CD4-positive, CD25-positive, alpha-beta regulatory T cell (primary cell): Measurements from ENCODE around the gene LRRTM2. TPM values are rescaled to one million over a fixed set of nuclear protein-coding genes. Genes with fewer than 3 reads are reported as not detected.

Experiments
- ATAC-seq, 2 donors: fragments of 150-1000 bp; cut with Tn5 transposase; one replicate each; pipeline ENCODE4 v1.10.0; 2021; ENCODE audit warnings: low read depth in 2 of 2, moderate number of reproducible peaks in 2 of 2, moderate library complexity in 1 of 2
- DNase-seq, 3 donors: peaks; one replicate each; pipeline versions ENCODE4 v3.0.0 to v3.0.0-alpha.2; 2012 to 2022; ENCODE audit warnings: mixed read lengths in 1 of 3
- H3K27ac ChIP-seq: one replicate; pipeline ENCODE4 v1.7.0; 2013; ENCODE audit warnings: mild to moderate bottlenecking, low read length; ENCODE audit not compliant: insufficient read depth, poor library complexity, severe bottlenecking
- H3K27me3 ChIP-seq: one replicate; pipeline ENCODE4 v1.7.0; 2013; ENCODE audit warnings: low read length; ENCODE audit not compliant: control insufficient read depth, insufficient read depth
- H3K36me3 ChIP-seq: one replicate; pipeline ENCODE4 v1.7.0; 2013; ENCODE audit warnings: mild to moderate bottlenecking, low read length, moderate library complexity; ENCODE audit not compliant: control insufficient read depth, insufficient read depth
- H3K4me1 ChIP-seq: 2 replicates; pipeline ENCODE4 v1.7.0; 2013; ENCODE audit warnings: mild to moderate bottlenecking, low read length; ENCODE audit not compliant: insufficient read depth, control insufficient read depth, poor library complexity, severe bottlenecking
- H3K4me3 ChIP-seq: one replicate; pipeline ENCODE4 v1.7.0; 2013; ENCODE audit warnings: low read depth, mild to moderate bottlenecking, low read length, moderate library complexity
- H3K9me3 ChIP-seq, 2 experiments: 1 replicate in 1 of 2; 2 replicates in 1 of 2; pipeline ENCODE4 v1.7.0; 2013; ENCODE audit warnings: low read length in 2 of 2, mild to moderate bottlenecking in 1 of 2, moderate library complexity in 1 of 2; ENCODE audit not compliant: control insufficient read depth in 2 of 2
- H3K27ac Mint-ChIP-seq, 3 donors: one replicate each; pipeline ENCODE4 v1.8.0; 2020 to 2022; ENCODE audit warnings: mild to moderate bottlenecking in 3 of 3, mixed read lengths in 3 of 3, moderate library complexity in 2 of 3
- H3K27me3 Mint-ChIP-seq: one replicate; pipeline ENCODE4 v1.8.0; 2022; ENCODE audit warnings: mild to moderate bottlenecking, mixed read lengths
- H3K36me3 Mint-ChIP-seq: one replicate; pipeline ENCODE4 v1.8.0; 2020; ENCODE audit warnings: mixed read lengths
- H3K4me1 Mint-ChIP-seq, 4 donors: one replicate each; pipeline ENCODE4 v1.8.0; 2020 to 2022; ENCODE audit warnings: mixed read lengths in 4 of 4, mild to moderate bottlenecking in 1 of 4
- H3K4me3 Mint-ChIP-seq, 4 donors: one replicate each; pipeline ENCODE4 v1.8.0; 2020 to 2022; ENCODE audit warnings: mild to moderate bottlenecking in 4 of 4, mixed read lengths in 4 of 4, moderate library complexity in 3 of 4
- H3K9me3 Mint-ChIP-seq, 7 donors: one replicate each; pipeline ENCODE4 v1.8.0; 2020 to 2022; ENCODE audit warnings: mixed read lengths in 7 of 7, mild to moderate bottlenecking in 3 of 7, moderate library complexity in 2 of 7
- polyA plus RNA-seq, 4 donors: library from polyadenylated mRNA; unstranded; fragments of 300-500 nt; fragmentation: Illumina TruSeq; gene quantifications; one replicate each; pipeline ENCODE4 v1.2.3, GENCODE V29; 2021
- total RNA-seq: library from RNA; stranded (reverse); gene quantifications from one replicate; pipeline ENCODE4 v1.2.3, GENCODE V29; 2022

LRRTM2 gene
- total and polyA plus RNA-seq, 5 donors from 2014 or later: 0.07 to 0.11 TPM; not detected in 3

DNA sequence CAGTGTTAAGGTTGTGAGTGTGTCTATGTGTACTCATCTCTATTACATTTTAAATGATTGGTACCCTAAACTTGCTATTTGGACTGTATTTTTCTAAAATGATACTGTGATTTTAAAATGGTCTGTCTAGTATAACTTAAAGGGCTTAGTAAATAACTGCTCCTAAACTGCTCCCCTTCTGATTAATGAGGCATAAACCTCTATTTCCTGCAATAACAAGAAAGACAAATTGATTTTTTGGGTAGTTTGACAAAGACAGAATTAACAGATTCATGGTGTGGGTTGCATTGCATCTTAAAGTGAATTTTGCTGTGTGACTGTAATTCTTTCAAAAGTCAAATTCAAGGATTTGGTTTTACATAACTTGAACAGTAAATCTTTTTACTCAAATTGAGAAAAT is 8.1 kb upstream of the LRRTM2 start:
- H3K27ac Mint-ChIP-seq: no peak overlapping the region
- peaks cover 0 to 1% (median 0%) of the 10 kb centered on the region in 7 donors for H3K9me3 Mint-ChIP-seq
- Histone ChIP-seq H3K36me3 (peaks cover 8% of the 10 kb centered on the region), H3K9me3 (no peaks in the 10 kb centered on the region), H3K27ac (no peak overlapping the region), H3K27me3 (no peaks in the 10 kb centered on the region), H3K4me1 (no peaks in the 10 kb centered on the region), H3K4me3 (no peak overlapping the region)
- H3K27me3 Mint-ChIP-seq: no peaks in the 10 kb centered on the region
- ATAC-seq (no peak), DNase-seq (no peak)
- no peak overlapping the region for H3K4me3 Mint-ChIP-seq
- H3K36me3 Mint-ChIP-seq: peaks cover 3% of the 10 kb centered on the region
- peaks cover 0 to 4% (median 1%) of the 10 kb centered on the region in 4 donors for H3K4me1 Mint-ChIP-seq

DNA sequence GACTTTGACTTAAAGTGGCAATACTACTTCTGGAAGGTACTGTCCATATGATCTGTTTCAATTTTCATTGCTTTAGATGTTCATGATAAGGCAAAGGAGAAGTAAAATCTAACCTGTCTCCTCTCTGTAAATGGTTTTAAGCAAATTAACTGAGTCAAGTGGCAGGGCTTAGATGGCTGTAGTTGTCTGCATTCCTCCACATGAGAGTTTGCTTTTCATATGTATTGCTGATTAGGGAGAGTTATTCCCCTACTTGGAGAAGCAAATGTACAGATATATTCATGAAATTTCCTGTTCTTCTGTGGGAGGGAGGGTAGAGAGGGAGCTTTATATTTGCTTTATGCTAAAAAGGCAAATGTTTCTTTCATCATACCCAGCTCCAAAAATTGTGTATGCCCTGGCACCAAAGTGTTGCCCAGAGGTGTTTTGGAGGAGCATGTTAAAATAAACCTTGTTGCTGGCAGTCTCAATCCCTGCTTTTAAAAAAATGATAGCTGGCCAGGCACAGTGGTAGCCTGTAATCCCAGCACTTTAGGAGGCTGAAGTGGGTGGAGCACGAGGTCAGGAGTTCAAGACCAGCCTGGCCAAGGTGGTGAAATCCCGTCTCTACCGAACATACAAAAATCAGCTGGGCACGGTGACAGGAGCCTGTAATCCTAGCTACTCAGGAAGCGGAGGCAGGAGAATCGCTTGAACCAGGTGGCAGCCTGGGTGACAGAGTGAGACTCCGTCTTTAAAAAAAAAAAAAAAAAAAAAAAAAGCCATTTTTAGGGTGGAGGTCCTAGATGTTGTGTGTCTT is 3.5 kb upstream of the LRRTM2 start:
- H3K4me1 Mint-ChIP-seq: peaks cover 0 to 4% (median 2%) of the 10 kb centered on the region in 4 donors
- H3K27ac ChIP-seq: no peak overlapping the region
- H3K4me3 Mint-ChIP-seq: no peak overlapping the region
- H3K9me3 ChIP-seq: no peaks in the 10 kb centered on the region
- H3K27me3 ChIP-seq: no peaks in the 10 kb centered on the region
- no peaks in the 10 kb centered on the region for H3K4me1 ChIP-seq
- no peaks in the 10 kb centered on the region for H3K36me3 ChIP-seq
- H3K27ac Mint-ChIP-seq: no peak overlapping the region
- no peak overlapping the region for H3K4me3 ChIP-seq
- no peaks in the 10 kb centered on the region for H3K27me3 Mint-ChIP-seq
- H3K9me3 Mint-ChIP-seq: peaks cover 0 to 3% (median 0%) of the 10 kb centered on the region in 7 donors
- no peaks in the 10 kb centered on the region for H3K36me3 Mint-ChIP-seq
- ATAC-seq: no peak
- no peak for DNase-seq

DNA sequence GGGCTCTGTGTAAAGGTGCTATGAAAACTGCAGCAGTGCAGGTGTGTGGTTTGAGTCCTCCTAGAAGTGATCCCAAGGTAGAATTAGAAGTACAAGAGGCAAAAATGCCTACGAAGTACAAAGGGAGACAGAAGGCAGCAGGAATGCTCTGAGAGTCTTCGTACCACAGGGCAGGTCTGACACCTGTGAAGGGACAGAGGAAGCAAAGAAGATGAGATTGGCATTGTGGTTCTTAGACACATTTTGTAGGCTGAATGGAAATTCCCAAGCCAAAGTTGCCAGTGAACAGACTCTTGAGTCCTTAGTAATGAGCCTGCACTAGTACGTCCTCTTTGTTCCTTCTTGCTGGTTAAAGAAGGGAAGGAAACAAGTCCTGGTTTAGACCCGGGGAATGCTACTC is 1.7 kb upstream of the LRRTM2 start:
- Histone ChIP-seq H3K9me3 (no peaks in the 10 kb centered on the region), H3K27me3 (no peaks in the 10 kb centered on the region), H3K4me1 (no peaks in the 10 kb centered on the region), H3K27ac (no peak overlapping the region), H3K36me3 (no peaks in the 10 kb centered on the region), H3K4me3 (no peak overlapping the region)
- Mint-ChIP-seq H3K27ac (no peak overlapping the region), H3K36me3 (no peaks in the 10 kb centered on the region), H3K4me3 (no peak overlapping the region), H3K27me3 (no peaks in the 10 kb centered on the region), H3K9me3 (peaks cover 0 to 2% (median 0%) of the 10 kb centered on the region in 7 donors), H3K4me1 (peaks cover 0 to 4% (median 2%) of the 10 kb centered on the region in 4 donors)
- ATAC-seq (no peak), DNase-seq (no peak)

DNA sequence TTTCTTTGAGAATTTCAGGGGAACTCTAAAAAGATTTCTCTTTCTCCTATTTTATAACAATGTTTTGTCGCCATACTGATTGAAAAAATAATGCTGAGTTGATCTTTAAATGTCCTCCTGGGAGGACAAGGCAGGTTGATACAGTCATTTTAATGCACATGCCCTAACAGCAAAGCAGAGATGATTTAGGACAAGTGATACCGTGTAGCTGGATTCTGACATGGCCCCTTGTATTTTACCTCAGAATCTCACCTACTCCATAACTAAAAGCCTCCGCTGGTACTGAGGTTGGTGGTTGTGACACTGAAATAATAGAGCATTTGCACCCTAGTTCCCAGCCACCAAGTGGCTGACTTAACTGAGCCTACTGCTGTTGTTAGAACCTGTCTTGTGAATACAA is 811 bp upstream of the LRRTM2 start:
- no peaks in the 10 kb centered on the region for H3K4me1 ChIP-seq
- H3K36me3 ChIP-seq: no peaks in the 10 kb centered on the region
- ATAC-seq: no peak
- no peak overlapping the region for H3K27ac Mint-ChIP-seq
- H3K27ac ChIP-seq: no peak overlapping the region
- H3K9me3 ChIP-seq: no peaks in the 10 kb centered on the region
- no peak overlapping the region for H3K4me3 Mint-ChIP-seq
- DNase-seq: no peak
- H3K27me3 Mint-ChIP-seq: no peaks in the 10 kb centered on the region
- H3K4me3 ChIP-seq: no peak overlapping the region
- no peaks in the 10 kb centered on the region for H3K27me3 ChIP-seq
- H3K36me3 Mint-ChIP-seq: no peaks in the 10 kb centered on the region
- peaks cover 0 to 6% (median 4%) of the 10 kb centered on the region in 4 donors for H3K4me1 Mint-ChIP-seq
- H3K9me3 Mint-ChIP-seq: peaks cover 0 to 4% (median 0%) of the 10 kb centered on the region in 7 donors

DNA sequence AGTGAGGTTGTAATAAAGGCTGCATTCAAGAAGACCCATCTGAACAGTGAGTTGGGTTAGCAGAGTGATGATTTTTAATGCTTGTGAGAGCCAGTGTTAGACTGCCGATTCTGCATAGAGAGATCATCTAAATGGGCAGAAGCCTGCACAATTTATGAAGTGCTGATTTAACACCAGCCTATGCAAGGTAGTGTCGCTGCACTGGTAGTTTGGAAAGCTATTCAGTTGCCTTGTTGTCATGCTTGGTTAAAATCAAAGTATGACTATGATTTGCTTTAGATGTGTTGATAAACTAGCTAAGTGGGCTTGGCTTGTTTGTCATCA is 379 bp upstream of the LRRTM2 start:
- Histone ChIP-seq H3K4me1 (no peaks in the 10 kb centered on the region), H3K27me3 (no peaks in the 10 kb centered on the region), H3K27ac (no peak overlapping the region), H3K36me3 (no peaks in the 10 kb centered on the region), H3K4me3 (no peak overlapping the region), H3K9me3 (no peaks in the 10 kb centered on the region)
- H3K36me3 Mint-ChIP-seq: no peaks in the 10 kb centered on the region
- H3K9me3 Mint-ChIP-seq: peaks cover 0 to 4% (median 0%) of the 10 kb centered on the region in 7 donors
- no peak overlapping the region for H3K4me3 Mint-ChIP-seq
- H3K4me1 Mint-ChIP-seq: peaks cover 0 to 6% (median 2%) of the 10 kb centered on the region in 4 donors
- H3K27me3 Mint-ChIP-seq: no peaks in the 10 kb centered on the region
- H3K27ac Mint-ChIP-seq: no peak overlapping the region
- DNase-seq (no peak), ATAC-seq (no peak)

DNA sequence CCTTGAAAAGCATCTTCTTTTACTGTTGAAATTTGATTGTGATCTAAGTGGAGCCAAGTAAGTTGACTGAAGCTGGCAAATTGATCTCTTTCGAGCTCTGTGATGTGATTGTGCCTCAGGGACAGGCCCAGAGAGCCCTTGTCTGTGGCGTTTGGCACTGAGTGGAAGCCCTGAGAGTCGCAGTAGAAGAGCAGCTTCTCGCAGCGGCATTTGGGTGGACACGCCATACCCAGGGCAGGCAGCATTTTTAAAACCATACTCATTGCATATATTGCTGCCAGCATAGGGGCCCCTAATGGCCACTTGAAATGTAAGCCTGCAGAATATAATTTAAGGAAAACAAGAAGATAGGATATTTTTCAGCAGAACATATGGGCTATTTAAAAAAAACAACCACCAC is 894 bp downstream of the LRRTM2 start:
- Mint-ChIP-seq H3K9me3 (peaks cover 0 to 4% (median 0%) of the 10 kb centered on the region in 7 donors), H3K4me3 (no peak overlapping the region), H3K27me3 (no peaks in the 10 kb centered on the region)

DNA sequence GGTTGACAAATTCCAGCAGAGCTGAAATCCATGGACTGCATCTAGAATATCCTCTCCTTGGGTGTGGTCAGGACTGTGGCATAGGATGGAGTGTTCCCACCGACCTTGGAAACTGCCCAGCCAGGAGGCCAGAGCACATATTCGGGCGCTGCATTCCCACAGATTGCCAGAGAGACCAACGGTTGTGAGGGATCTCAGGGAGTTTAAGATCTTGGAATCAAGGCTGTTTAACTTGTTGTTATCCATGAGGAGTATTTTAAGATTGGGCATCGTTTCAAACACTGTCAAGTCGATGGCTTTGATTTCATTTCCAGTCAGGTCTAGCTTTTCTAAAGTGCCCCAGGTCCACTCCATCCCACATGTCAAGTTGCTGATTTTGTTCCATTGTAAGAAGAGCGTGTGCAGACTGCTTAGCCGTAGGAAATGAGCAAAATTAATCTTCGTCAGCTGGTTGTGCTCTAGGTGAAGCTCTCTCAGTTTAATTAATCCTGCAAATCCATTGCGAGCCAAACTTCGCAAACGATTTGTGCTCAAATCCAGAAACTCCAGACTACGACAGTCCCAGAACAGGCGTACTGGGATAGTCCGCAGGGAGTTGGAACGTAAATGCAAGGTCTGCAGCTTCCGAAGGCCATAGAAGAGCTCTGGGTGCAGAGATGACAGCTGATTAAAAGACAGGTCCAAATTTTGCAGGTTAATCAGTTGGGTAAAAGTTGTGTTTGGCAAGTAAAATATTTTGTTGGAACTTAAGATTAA is 1.5 kb downstream of the LRRTM2 start:
- no peak overlapping the region for H3K27ac ChIP-seq
- Mint-ChIP-seq H3K27ac (no peak overlapping the region), H3K9me3 (peaks cover 0 to 4% (median 0%) of the 10 kb centered on the region in 7 donors), H3K27me3 (no peaks in the 10 kb centered on the region), H3K4me3 (no peak overlapping the region), H3K4me1 (peaks cover 0 to 6% (median under 1%) of the 10 kb centered on the region in 4 donors), H3K36me3 (no peaks in the 10 kb centered on the region)
- ATAC-seq (no peak), DNase-seq (no peak)
- H3K9me3 ChIP-seq: no peaks in the 10 kb centered on the region
- no peaks in the 10 kb centered on the region for H3K27me3 ChIP-seq
- no peaks in the 10 kb centered on the region for H3K4me1 ChIP-seq
- H3K4me3 ChIP-seq: no peak overlapping the region
- no peaks in the 10 kb centered on the region for H3K36me3 ChIP-seq

More for the DNA sequence above, 894 bp downstream of the LRRTM2 start:
- no peaks in the 10 kb centered on the region for H3K27me3 ChIP-seq
- no peaks in the 10 kb centered on the region for H3K4me1 ChIP-seq
- H3K36me3 ChIP-seq: no peaks in the 10 kb centered on the region
- no peak overlapping the region for H3K27ac ChIP-seq
- ATAC-seq (no peak), DNase-seq (no peak)
- no peaks in the 10 kb centered on the region for H3K9me3 ChIP-seq
- H3K4me3 ChIP-seq: no peak overlapping the region
- H3K27ac Mint-ChIP-seq: no peak overlapping the region
- H3K36me3 Mint-ChIP-seq: no peaks in the 10 kb centered on the region
- H3K4me1 Mint-ChIP-seq: peaks cover 0 to 6% (median under 1%) of the 10 kb centered on the region in 4 donors
